Activated CD8-positive, alpha-beta T cell treated with anti-CD3 and anti-CD28 coated beads, Interleukin-2, amount 10 ng/mL, durations not matched to agents 7 days and 5 days (primary cell): Measurements from ENCODE around the gene MIF4GD. TPM values are rescaled to one million over a fixed set of nuclear protein-coding genes. Genes with fewer than 3 reads are reported as not detected.
"Not testable (repeated sequence)": the region's sequence is repeated elsewhere in the genome, so short reads cannot be mapped to it uniquely, and the experiment has no call there.

Experiments used
- ATAC-seq: fragments of 150-1000 bp; cut with Tn5 transposase; one replicate; pipeline ENCODE4 v1.10.0; 2021; ENCODE audit warnings: moderate library complexity
- CTCF ChIA-PET: fragments of 350-600 bp; sonication (Branson Sonifier 250); formaldehyde crosslinking; loops from one replicate; lab custom pipeline; 2021; ENCODE audit warnings: antibody characterized with exemption; lab: Charles Lee
- POLR2A ChIA-PET: fragments of 350-600 bp; sonication (Branson Sonifier 250); formaldehyde crosslinking; loops from one replicate; lab custom pipeline; 2021; ENCODE audit warnings: antibody characterized with exemption; lab: Charles Lee
- DNase-seq: peaks from one replicate; pipeline ENCODE4 v3.0.0-alpha.2; 2020
- H3K27ac Mint-ChIP-seq: one replicate; pipeline ENCODE4 v1.8.0; 2021; ENCODE audit warnings: mild to moderate bottlenecking, mixed read lengths
- H3K27me3 Mint-ChIP-seq: one replicate; pipeline ENCODE4 v1.8.0; 2021; ENCODE audit warnings: low read depth, mixed read lengths
- H3K36me3 Mint-ChIP-seq: one replicate; pipeline ENCODE4 v1.8.0; 2021; ENCODE audit warnings: low read depth, mixed read lengths
- H3K4me1 Mint-ChIP-seq: one replicate; pipeline ENCODE4 v1.8.0; 2021; ENCODE audit warnings: low read depth, mixed read lengths
- H3K4me3 Mint-ChIP-seq: one replicate; pipeline ENCODE4 v1.8.0; 2021; ENCODE audit warnings: mild to moderate bottlenecking, mixed read lengths
- H3K9me3 Mint-ChIP-seq: one replicate; pipeline ENCODE4 v1.8.0; 2022; ENCODE audit warnings: mixed read lengths; ENCODE audit not compliant: insufficient read depth
- total RNA-seq, 2 experiments: library from RNA; stranded (reverse); gene quantifications; one replicate each; pipeline ENCODE4 v1.2.3, GENCODE V29; 2021

The MIF4GD gene
- total RNA-seq, 2 experiments from 2014 or later = 52.1 to 56.3 TPM

DNA sequence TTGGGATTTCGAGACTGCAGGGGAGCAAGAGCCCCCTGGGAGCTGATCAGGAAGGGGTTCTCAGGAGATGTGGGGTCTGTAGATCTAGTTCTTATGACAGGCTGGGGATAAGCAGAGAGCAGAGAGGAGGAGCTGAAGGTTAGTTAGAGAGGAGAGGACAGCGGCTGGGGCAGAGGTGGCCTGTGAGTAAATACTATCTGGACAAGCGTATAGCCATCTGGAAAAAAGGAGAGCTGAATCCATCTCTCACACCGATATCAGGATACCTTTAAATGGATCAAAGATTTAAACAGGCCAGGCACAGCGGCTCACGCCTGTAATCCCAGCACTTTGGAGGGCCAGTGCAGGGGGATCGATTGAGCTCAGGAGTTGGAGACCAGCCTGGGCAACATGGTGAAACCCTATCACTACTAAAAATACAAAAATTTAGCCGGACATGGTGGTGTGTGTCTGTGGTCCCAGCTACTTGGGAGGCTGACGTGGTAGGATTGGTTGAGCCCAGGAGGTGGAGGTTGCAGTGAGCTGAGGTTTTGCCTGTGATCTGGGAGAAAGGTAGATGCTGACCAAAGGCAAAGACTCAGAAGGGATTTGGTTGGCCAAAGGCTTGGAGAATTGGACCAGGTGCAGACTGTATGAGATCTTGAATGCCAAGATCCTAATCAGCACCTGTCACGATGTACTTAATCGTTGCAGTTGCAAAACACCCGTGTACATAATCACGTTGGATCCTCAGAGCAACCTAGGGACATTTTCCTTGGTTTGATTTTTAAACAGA is 37.1 kb upstream of the MIF4GD start:
- CTCF ChIA-PET = interaction anchor here (2.1 to 3.2 kb wide), 2 partner anchors 14 to 104 kb away, joined by 6 to 13 read pairs; no protein-coding TSS in a partner anchor

DNA sequence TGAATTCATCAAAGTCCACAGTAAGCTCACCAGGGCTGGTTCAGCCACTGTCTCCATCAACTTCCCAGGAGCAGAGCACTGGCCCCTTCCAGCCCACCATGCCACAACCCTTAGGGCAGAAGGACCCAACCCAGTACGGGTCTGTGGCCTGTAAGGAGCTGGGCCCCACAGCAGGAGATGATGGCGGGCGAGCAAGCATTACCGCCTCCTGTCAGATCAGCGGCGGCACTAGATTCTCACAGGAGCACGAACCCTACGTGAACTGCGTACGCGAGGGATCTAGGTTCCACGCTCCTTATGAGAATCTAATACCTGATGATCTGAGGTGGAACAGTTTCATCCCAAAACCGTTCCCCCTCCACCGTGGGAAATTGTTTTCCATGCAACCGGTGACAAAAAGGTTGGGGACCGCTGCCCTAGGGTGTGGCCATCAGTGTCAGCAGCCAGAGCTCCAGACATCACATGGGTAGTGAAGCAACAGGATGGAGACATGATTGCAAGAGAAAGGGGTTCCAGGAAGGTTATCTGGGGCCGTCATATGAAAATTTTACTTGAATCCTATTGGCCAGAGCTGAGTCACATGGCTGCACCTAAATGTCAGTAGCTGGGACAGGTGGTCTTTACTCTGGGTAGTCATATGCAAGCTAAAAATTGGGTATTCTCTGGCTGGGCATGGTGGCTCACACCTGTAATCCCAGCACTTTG is 30.6 kb upstream of the MIF4GD start:
- Mint-ChIP-seq H3K27me3 (no peaks in the 10 kb centered on the region), H3K9me3 (no peaks in the 10 kb centered on the region), H3K36me3 (no peaks in the 10 kb centered on the region), H3K27ac (no peak overlapping the region), H3K4me1 (peaks cover 11% of the 10 kb centered on the region), H3K4me3 (no peak overlapping the region)
- no peak for DNase-seq
- POLR2A ChIA-PET = interaction anchor here (0.6 to 1.0 kb wide), 2 partner anchors 10 to 12 kb away, joined by 4 read pairs; partner anchors contain the start of gene SLC25A19
- no peak for ATAC-seq
- CTCF ChIA-PET = no interaction called here

More for the DNA sequence above, 37.1 kb upstream of the MIF4GD start:
- Mint-ChIP-seq H3K4me3 (no peak overlapping the region), H3K27me3 (no peaks in the 10 kb centered on the region), H3K9me3 (no peaks in the 10 kb centered on the region), H3K4me1 (peaks cover 7% of the 10 kb centered on the region), H3K36me3 (no peaks in the 10 kb centered on the region), H3K27ac (peak overlapping the region; percentile 7)
- POLR2A ChIA-PET = interaction anchor here (1.2 kb wide), 1 partner anchor 8 kb away, joined by 3 read pairs; no protein-coding TSS in a partner anchor
- no peak for DNase-seq
- no peak for ATAC-seq

DNA sequence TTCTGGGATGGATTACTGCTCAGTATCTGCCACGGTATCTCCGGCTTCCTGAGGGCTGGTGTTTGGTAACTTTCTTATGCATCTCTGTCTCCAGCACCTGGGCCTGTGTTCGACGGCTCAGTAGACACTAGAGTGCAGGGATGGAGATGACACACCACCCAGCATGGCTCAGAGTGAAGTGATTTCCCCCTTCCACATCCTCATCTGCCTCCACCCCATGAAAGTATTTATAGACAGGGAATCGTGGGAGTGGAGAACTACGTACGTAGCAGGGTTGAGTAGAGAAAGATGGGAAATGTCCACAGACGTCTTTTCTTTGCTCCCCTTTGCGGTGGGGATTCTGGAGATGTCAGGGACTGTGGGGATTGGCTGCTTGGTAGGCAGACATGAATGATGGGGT is 30.0 kb upstream of the MIF4GD start:
- no peaks in the 10 kb centered on the region for H3K27me3 Mint-ChIP-seq
- CTCF ChIA-PET = no interaction called here
- H3K4me1 Mint-ChIP-seq = peaks cover 13% of the 10 kb centered on the region
- POLR2A ChIA-PET = interaction anchor here (1.0 kb wide), 1 partner anchor 12 kb away, joined by 4 read pairs; the partner anchor contains the start of gene SLC25A19
- H3K27ac Mint-ChIP-seq = no peak overlapping the region
- H3K9me3 Mint-ChIP-seq = no peaks in the 10 kb centered on the region
- no peaks in the 10 kb centered on the region for H3K36me3 Mint-ChIP-seq
- DNase-seq (no peak), ATAC-seq (no peak)
- H3K4me3 Mint-ChIP-seq = no peak overlapping the region

DNA sequence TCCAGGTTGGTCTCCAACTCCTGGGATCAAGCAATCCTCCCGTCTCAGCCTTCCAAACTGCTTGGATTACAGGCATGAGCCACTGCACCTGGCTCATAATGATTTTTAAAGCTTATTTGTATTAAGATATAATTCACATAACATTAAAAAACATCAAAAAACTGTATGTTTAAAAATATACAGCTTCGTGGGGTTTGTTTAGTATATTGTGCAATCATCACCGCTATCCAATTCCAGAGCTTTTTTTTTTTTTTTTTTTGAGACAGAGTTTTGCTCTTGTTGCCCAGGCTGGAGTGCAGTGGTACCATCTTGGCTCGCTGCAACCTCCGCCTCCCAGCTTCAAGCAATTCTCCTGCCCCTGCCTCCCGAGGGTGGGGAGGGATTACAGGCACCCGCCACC is 29.2 kb upstream of the MIF4GD start:
- H3K27me3 Mint-ChIP-seq = no peaks in the 10 kb centered on the region
- H3K4me1 Mint-ChIP-seq = peaks cover 21% of the 10 kb centered on the region
- H3K9me3 Mint-ChIP-seq = no peaks in the 10 kb centered on the region
- DNase-seq = no peak
- H3K27ac Mint-ChIP-seq = no peak overlapping the region
- ChIA-PET CTCF (no interaction called here), POLR2A (interaction anchor here (1.0 kb wide), 1 partner anchor 11 kb away, joined by 5 read pairs; the partner anchor contains the start of gene SLC25A19)
- no peak for ATAC-seq
- H3K36me3 Mint-ChIP-seq = no peaks in the 10 kb centered on the region
- H3K4me3 Mint-ChIP-seq = no peak overlapping the region

DNA sequence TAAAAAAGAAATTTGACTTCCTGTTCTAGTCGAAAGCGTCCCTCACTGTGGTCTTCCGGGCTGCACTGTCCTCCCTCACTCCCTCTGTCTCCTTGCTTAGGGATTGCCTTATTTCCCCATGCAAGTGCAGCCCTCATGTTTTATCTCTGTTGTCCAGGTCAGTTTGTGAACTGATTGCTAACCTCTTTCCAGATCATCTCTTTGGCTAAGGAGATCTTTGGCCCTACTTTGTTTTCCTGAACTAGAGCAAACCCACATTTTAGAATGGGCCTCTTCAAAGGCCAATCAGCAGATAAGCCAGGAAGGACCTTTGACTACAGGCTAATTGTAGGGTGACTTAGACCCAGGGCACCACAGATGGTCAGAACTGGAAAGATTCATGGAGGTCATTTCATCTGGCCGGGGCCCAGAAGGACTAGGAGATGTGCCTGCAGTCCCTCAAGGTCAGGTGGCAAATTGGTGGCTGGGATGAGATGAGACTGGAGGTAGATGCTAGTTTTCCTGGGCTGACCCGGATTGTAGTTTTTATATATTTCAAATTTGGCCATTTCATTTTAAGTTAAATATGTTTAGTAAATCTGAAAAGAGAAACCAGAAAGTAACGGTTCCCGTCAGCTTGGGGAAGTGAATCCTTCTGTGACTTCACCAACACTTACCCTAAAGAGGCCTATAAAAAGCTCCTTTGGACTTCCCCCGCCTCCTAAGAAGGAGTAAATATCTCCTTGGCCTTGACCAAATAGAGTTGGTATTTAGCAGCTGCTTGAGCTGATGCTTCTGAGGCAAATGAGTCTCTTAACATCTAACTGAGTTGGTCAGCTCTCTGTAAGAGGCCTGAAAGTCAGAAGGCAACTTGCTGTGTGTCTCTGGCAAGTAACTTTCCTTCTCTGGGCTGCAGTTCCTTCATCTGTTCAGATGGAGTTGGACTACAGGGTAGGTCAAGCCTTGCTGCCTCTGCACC is 24.4 kb upstream of the MIF4GD start:
- Mint-ChIP-seq H3K27ac (peak overlapping the region; percentile 81), H3K4me1 (peaks cover 26% of the 10 kb centered on the region), H3K36me3 (peaks cover 2% of the 10 kb centered on the region), H3K27me3 (no peaks in the 10 kb centered on the region), H3K9me3 (no peaks in the 10 kb centered on the region), H3K4me3 (no peak overlapping the region)
- ChIA-PET POLR2A (interaction anchor here (1.0 to 1.9 kb wide), 3 partner anchors 34 to 221 kb away, joined by 4 to 6 read pairs (median 5); partner anchors contain the start of genes GGA3, GRB2, MRPS7 and TSEN54), CTCF (interaction anchor here (0.8 to 2.9 kb wide), 6 partner anchors 23 to 117 kb away, joined by 3 to 15 read pairs (median 6); partner anchors contain the start of gene MIF4GD)
- DNase-seq (no peak), ATAC-seq (no peak)

DNA sequence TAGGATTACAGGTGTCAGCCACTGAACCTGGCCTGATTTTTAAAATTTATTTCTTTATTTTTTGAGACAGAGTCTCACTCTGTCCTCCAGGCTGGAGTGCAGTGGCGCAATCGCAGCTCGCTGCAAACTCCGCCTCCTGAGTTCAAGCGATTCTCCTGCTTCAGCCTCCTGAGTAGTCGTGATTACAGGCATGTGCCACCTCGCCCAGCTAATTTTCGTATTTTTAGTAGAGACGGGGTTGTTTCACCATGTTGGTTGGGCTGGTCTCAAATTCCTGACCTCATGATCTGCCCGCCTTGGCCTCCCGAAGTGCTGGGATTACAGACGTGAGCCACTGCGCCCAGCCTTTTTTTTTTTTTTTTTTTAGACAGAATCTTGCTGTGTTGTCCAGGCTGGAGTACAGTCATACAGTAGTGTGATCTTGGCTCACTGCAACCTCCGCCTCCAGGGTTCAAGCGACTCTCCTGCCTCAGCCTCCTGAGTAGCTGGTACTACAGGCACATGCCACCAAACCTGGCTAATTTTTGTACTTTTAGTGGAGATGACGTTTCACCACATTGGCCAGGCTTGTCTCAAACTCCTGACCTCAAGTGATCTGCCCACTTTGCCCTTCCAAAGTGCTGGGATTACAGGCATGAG is 21.9 kb upstream of the MIF4GD start:
- not testable (repeated sequence) for H3K36me3 Mint-ChIP-seq, DNase-seq, ATAC-seq, H3K4me3 Mint-ChIP-seq, H3K9me3 Mint-ChIP-seq, H3K27me3 Mint-ChIP-seq, H3K27ac Mint-ChIP-seq
- CTCF ChIA-PET = interaction anchor here (0.6 to 1.1 kb wide), 3 partner anchors 22 to 119 kb away, joined by 3 to 4 read pairs (median 4); partner anchors contain the start of gene MIF4GD
- POLR2A ChIA-PET = interaction anchor here (1.3 kb wide), 1 partner anchor 112 kb away, joined by 3 read pairs; no protein-coding TSS in a partner anchor
- H3K4me1 Mint-ChIP-seq = peaks cover 37% of the 10 kb centered on the region

DNA sequence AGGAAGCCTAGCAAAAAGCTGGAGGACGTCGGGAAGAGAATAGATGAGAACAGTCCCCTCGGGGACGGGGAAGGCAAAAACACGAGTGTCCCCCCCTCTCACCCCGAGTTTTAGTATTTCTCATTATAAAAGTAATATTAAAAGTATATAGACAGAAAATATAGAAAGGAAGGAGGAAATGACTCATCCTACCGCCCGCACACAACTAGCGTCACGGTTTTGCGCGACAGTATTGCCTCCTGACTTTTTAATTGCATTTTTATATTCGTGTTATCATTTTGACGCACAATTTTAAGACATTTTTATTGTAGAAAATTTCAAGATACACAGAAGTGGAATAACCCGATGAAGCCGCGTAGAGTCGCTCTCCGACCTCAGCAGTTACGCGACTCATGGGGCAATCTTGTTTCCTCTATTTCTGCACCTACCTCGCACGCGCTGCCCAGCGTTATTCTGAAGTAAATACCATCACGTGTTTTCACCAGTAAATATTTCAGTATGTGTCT is 18.9 kb upstream of the MIF4GD start:
- no peaks in the 10 kb centered on the region for H3K27me3 Mint-ChIP-seq
- peaks cover 27% of the 10 kb centered on the region for H3K4me1 Mint-ChIP-seq
- ChIA-PET POLR2A (interaction anchor here (0.6 to 3.8 kb wide), 23 partner anchors 7 to 417 kb away, joined by 3 to 76 read pairs (median 5); partner anchors contain the start of genes FDXR, GGA3, GRB2 and MIF4GD), CTCF (interaction anchor here (0.5 to 3.5 kb wide), 23 partner anchors 12 to 291 kb away, joined by 3 to 75 read pairs (median 6); partner anchors contain the start of genes GGA3, GRB2, MIF4GD and MRPS7)
- H3K27ac Mint-ChIP-seq = peak overlapping the region; percentile 100
- H3K9me3 Mint-ChIP-seq = no peaks in the 10 kb centered on the region
- DNase-seq (peak; percentile 83), ATAC-seq (peak; percentile 14)
- peaks cover 25% of the 10 kb centered on the region for H3K36me3 Mint-ChIP-seq
- H3K4me3 Mint-ChIP-seq = peak overlapping the region; percentile 97

DNA sequence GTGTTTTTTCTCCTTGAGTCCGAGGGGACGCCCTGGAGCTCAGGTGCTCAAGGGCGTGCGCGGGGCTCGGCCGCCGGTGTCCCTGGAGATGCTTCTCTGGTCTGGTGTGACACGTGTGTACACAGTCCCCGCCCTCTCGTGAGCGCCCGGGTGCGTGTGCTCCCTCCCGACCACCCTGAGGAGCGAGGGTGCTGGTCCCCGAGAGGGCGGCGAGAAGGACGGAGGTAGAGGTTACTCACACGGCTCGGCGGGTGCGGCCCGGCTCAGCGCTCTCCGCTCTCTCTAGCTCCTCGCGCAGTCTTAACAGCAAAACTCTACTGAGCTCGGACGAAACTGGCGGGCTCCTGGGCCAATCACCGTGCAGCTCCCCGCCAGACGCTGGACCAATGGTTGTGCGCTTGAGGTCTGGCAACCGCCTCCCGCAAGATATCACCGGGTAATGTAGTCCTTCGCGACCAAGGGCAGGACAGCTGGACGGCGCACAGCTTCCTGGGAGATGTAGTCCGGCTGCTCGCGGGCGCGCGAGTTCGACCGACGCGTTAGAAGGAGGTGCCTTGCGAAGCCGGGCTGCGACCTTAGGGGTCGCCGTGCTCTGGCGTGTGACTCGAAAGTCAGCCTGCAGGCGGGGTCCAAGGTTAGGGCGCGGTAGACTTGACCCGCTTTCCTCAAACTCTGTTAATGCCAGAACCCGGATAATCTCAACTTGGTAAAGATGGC is 18.2 kb upstream of the MIF4GD start, which contains the start of gene SLC25A19:
Gene SLC25A19, minus strand, starts transcription at position 319 of the 717 bp plus-strand sequence. CDS start 2,669 bp downstream, outside the sequence.
- ATAC-seq = peak; percentile 92
- no peaks in the 10 kb centered on the region for H3K9me3 Mint-ChIP-seq
- peaks cover 26% of the 10 kb centered on the region for H3K36me3 Mint-ChIP-seq
- peaks cover 27% of the 10 kb centered on the region for H3K4me1 Mint-ChIP-seq
- peak within 1 kb of the TSS; percentile 100 for H3K27ac Mint-ChIP-seq
- peak; percentile 99 for DNase-seq
- ChIA-PET POLR2A (interaction anchor here (0.6 to 3.8 kb wide), 27 partner anchors 8 to 416 kb away, joined by 3 to 76 read pairs (median 5); partner anchors contain the start of genes FDXR, GGA3, GRB2 and MIF4GD), CTCF (interaction anchor here (0.5 to 3.5 kb wide), 28 partner anchors 11 to 312 kb away, joined by 3 to 75 read pairs (median 5); partner anchors contain the start of genes GGA3, GRB2, MIF4GD and MRPS7)
- H3K27me3 Mint-ChIP-seq = no peaks in the 10 kb centered on the region
- peak within 1 kb of the TSS; percentile 97 for H3K4me3 Mint-ChIP-seq

DNA sequence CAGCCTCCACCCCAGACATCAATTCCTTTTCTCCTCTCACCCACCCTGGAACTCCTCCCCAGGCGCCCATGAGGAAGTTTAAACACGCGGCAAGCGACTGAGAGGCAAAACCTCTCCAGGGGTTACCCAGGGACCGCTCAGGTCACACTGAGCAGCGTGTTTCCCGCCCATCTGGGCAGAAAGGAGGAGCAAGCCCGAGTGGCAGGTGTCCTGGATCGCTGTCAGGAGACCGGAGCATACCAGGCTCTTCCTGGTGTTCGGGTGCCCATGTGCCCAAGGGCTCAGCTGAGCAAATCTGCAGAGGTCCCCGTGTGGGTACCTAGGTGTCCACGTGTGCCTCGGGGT is 17.7 kb upstream of the MIF4GD start:
- DNase-seq (peak; percentile 67), ATAC-seq (peak; percentile 28)
- Mint-ChIP-seq H3K27me3 (no peaks in the 10 kb centered on the region), H3K9me3 (no peaks in the 10 kb centered on the region), H3K4me3 (peak overlapping the region; percentile 97), H3K27ac (peak overlapping the region; percentile 100), H3K36me3 (peaks cover 27% of the 10 kb centered on the region), H3K4me1 (peaks cover 27% of the 10 kb centered on the region)
- POLR2A ChIA-PET = interaction anchor here (0.7 to 3.8 kb wide), 24 partner anchors 8 to 416 kb away, joined by 3 to 76 read pairs (median 5); partner anchors contain the start of genes FDXR, GGA3, GRB2 and MIF4GD
- CTCF ChIA-PET = interaction anchor here (0.6 to 3.5 kb wide), 26 partner anchors 11 to 313 kb away, joined by 3 to 75 read pairs (median 6); partner anchors contain the start of genes GGA3, GRB2, MIF4GD and MRPS7
